Activated gamma-delta T cell treated with Interleukin-2 at 50 U/mL for 16 hours (primary cell): ENCODE results near the gene CA5B.
"Not testable (repeated sequence)": the region's sequence is repeated elsewhere in the genome, so short reads cannot be mapped to it uniquely, and the experiment has no call there.

ENCODE experiments used
- DNase-seq: peaks from one replicate; pipeline ENCODE4 v3.0.0-alpha.2; 2020

The CA5B gene

GRCh38 chrX:15737959-15738902, at the start of gene CA5B:
Gene CA5B, plus strand, starts transcription at chrX:15738270. Its CDS starts 11,754 bp downstream, at chrX:15750024.
- DNase-seq, result peak; percentile 100

- no peak for DNase-seq
These were observed 43.1 kb upstream of the CA5B start for GRCh38 chrX:15694941-15695451.

- no peak for DNase-seq
These were observed 41.6 kb upstream of the CA5B start for GRCh38 chrX:15696516-15696915.

- DNase-seq, result no peak
These were observed 35.3 kb upstream of the CA5B start for GRCh38 chrX:15702488-15703371.

GRCh38 chrX:15703809-15704208, 34.3 kb upstream of the CA5B start:
- not testable (repeated sequence) for DNase-seq

- DNase-seq, result not testable (repeated sequence)
These were observed 33.8 kb upstream of the CA5B start for GRCh38 chrX:15704273-15704672.

- no peak for DNase-seq
These were observed 23.5 kb upstream of the CA5B start for GRCh38 chrX:15714529-15714928.

- DNase-seq, result no peak
These were observed 19.6 kb upstream of the CA5B start for GRCh38 chrX:15718283-15718970.

GRCh38 chrX:15719324-15719968, 18.6 kb upstream of the CA5B start:
- DNase-seq, result no peak

GRCh38 chrX:15721911-15722310, 16.2 kb upstream of the CA5B start:
- no peak for DNase-seq

GRCh38 chrX:15723887-15724517, 14.1 kb upstream of the CA5B start:
- DNase-seq, result no peak

GRCh38 chrX:15724911-15725310, 13.2 kb upstream of the CA5B start:
- DNase-seq, result no peak

- not testable (repeated sequence) for DNase-seq
These were observed 6.7 kb upstream of the CA5B start for GRCh38 chrX:15731368-15731767.

- no peak for DNase-seq
These were observed 696 bp upstream of the CA5B start for GRCh38 chrX:15737190-15737958.

GRCh38 chrX:15739886-15740285, 1.8 kb downstream of the CA5B start:
- DNase-seq, result no peak

GRCh38 chrX:15744181-15744867, 6.3 kb downstream of the CA5B start:
- no peak for DNase-seq

- no peak for DNase-seq
These were observed 7.1 kb downstream of the CA5B start for GRCh38 chrX:15745179-15745578.

GRCh38 chrX:15746651-15747050, 8.6 kb downstream of the CA5B start:
- not testable (repeated sequence) for DNase-seq

GRCh38 chrX:15747626-15748173, 9.6 kb downstream of the CA5B start:
- no peak for DNase-seq

- no peak for DNase-seq
These were observed 10.8 kb downstream of the CA5B start for GRCh38 chrX:15748841-15749240.
